Effector memory CD4-positive, alpha-beta T cell (primary cell): ENCODE data around the gene PHF11.
"Not testable (repeated sequence)": the region's sequence is repeated elsewhere in the genome, so short reads cannot be mapped to it uniquely, and the experiment has no call there.

Experiments used
- DNase-seq, 3 donors: peaks; one replicate each; pipeline ENCODE4 v3.0.0-alpha.2; 2020
- H3K27ac ChIP-seq: 2 replicates; pipeline ENCODE4 v1.7.0; 2013; ENCODE audit warnings: mild to moderate bottlenecking, low read length, moderate library complexity; ENCODE audit not compliant: insufficient read depth, poor library complexity, severe bottlenecking
- H3K27me3 ChIP-seq: replicated peaks from 2 replicates; pipeline ENCODE4 v1.7.0; 2013; ENCODE audit warnings: mild to moderate bottlenecking, low read length; ENCODE audit not compliant: insufficient read depth, control insufficient read depth, poor library complexity, severe bottlenecking
- H3K36me3 ChIP-seq: 2 replicates; pipeline ENCODE4 v1.7.0; 2013; ENCODE audit warnings: mild to moderate bottlenecking, low read length, moderate library complexity; ENCODE audit not compliant: control insufficient read depth, insufficient read depth
- H3K4me1 ChIP-seq: 2 replicates; pipeline ENCODE4 v1.7.0; 2013; ENCODE audit warnings: low read length, mild to moderate bottlenecking; ENCODE audit not compliant: control insufficient read depth, insufficient read depth, poor library complexity, severe bottlenecking
- H3K4me3 ChIP-seq: 2 replicates; pipeline ENCODE4 v1.7.0; 2013; ENCODE audit warnings: low read length, low read depth, mild to moderate bottlenecking; ENCODE audit not compliant: insufficient read depth, poor library complexity, severe bottlenecking
- H3K9me3 ChIP-seq: 2 replicates; pipeline ENCODE4 v1.7.0; 2013; ENCODE audit warnings: mild to moderate bottlenecking, low read length, moderate library complexity; ENCODE audit not compliant: control insufficient read depth

PHF11 gene

DNA sequence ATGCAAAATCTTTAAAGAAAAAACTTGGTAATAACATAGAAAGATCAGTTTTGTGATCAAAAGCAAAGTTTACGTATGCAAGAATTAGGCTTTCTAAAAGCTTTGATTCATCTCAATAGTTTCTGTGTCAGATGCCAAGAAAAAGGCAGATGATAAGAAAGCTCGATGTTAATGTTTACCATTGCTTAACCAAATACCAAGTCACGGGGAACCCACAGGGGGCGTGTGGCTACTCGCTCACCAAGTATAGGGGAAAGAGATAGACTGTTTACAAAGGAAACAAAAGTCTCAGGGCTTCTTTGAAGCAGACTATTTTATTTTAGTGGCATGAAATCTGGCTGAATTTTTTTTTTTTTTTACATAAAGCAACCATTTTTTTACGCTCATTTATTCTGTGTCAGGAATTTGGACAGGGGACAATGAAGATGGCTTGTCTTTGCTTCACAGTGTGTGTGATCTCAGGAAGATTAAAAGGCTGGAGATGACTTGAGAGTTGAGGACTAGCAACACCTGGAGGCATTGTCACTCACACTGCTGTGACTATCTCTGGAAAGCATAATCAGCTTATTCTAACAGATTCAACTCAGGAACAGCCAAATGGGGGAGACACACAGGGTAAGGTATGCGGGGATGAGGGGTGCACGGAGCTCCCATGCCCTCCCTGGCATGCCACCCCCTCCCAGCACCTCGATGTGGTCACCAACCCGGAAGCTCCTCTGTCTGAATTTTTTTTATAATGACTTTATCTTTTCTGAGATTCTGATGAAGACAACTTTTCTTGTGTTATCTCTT lies 64.7 kb downstream of the PHF11 start:
- Histone ChIP-seq H3K4me1 (no peaks in the 10 kb centered on the region), H3K27me3 (no peaks in the 10 kb centered on the region), H3K9me3 (no peaks in the 10 kb centered on the region), H3K36me3 (peaks cover 17% of the 10 kb centered on the region), H3K4me3 (no peak overlapping the region), H3K27ac (no peak overlapping the region)
- DNase-seq, result no peak

- DNase-seq, result no peak
- H3K36me3 ChIP-seq, result peaks cover 17% of the 10 kb centered on the region
- H3K4me1 ChIP-seq, result no peaks in the 10 kb centered on the region
Observed at GRCh38 chr13:49561062-49561410, 65.3 kb downstream of the PHF11 start.

DNA sequence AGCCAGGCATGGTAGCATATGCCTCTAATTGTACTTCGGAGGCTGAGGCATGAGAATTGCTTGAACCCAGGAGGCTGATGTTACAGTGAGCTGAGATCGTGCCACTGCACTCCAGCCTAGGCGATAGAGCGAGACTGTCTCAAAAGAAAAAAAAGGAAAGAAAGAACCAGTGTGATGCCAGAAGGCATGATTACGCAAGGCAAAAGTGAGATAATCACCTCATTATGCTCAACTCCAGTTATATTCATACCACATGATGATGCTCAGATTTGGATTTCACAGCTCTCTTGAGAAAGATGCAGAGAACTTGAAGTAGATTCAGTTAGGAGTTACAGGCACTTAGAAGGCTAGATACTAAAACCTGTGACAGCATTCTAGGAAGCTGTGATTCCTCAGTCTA lies 67.8 kb downstream of the PHF11 start:
- no peaks in the 10 kb centered on the region for H3K4me1 ChIP-seq
- no peak for DNase-seq
- no peaks in the 10 kb centered on the region for H3K27me3 ChIP-seq
- H3K4me3 ChIP-seq, result no peak overlapping the region
- H3K27ac ChIP-seq, result no peak overlapping the region
- H3K9me3 ChIP-seq, result no peaks in the 10 kb centered on the region
- peaks cover 18% of the 10 kb centered on the region for H3K36me3 ChIP-seq

More at GRCh38 chr13:49561062-49561410, 65.3 kb downstream of the PHF11 start:
- H3K9me3 ChIP-seq, result no peaks in the 10 kb centered on the region
- no peaks in the 10 kb centered on the region for H3K27me3 ChIP-seq
- H3K4me3 ChIP-seq, result no peak overlapping the region
- no peak overlapping the region for H3K27ac ChIP-seq

- H3K4me3 ChIP-seq, H3K4me1 ChIP-seq, H3K9me3 ChIP-seq, H3K27ac ChIP-seq, DNase-seq, H3K27me3 ChIP-seq, H3K36me3 ChIP-seq: not testable (repeated sequence)
Observed at GRCh38 chr13:49565461-49565860, 69.7 kb downstream of the PHF11 start.

GRCh38 chr13:49566461-49566860 lies 70.7 kb downstream of the PHF11 start:
- Histone ChIP-seq H3K9me3 (no peaks in the 10 kb centered on the region), H3K4me3 (no peak overlapping the region), H3K36me3 (peaks cover 6% of the 10 kb centered on the region), H3K4me1 (peaks cover 5% of the 10 kb centered on the region), H3K27ac (no peak overlapping the region), H3K27me3 (no peaks in the 10 kb centered on the region)
- DNase-seq, result no peak

GRCh38 chr13:49567491-49567890 lies 71.7 kb downstream of the PHF11 start:
- Histone ChIP-seq H3K4me3 (no peak overlapping the region), H3K9me3 (no peaks in the 10 kb centered on the region), H3K4me1 (peaks cover 5% of the 10 kb centered on the region), H3K36me3 (peaks cover 6% of the 10 kb centered on the region), H3K27ac (no peak overlapping the region), H3K27me3 (no peaks in the 10 kb centered on the region)
- no peak for DNase-seq

DNA sequence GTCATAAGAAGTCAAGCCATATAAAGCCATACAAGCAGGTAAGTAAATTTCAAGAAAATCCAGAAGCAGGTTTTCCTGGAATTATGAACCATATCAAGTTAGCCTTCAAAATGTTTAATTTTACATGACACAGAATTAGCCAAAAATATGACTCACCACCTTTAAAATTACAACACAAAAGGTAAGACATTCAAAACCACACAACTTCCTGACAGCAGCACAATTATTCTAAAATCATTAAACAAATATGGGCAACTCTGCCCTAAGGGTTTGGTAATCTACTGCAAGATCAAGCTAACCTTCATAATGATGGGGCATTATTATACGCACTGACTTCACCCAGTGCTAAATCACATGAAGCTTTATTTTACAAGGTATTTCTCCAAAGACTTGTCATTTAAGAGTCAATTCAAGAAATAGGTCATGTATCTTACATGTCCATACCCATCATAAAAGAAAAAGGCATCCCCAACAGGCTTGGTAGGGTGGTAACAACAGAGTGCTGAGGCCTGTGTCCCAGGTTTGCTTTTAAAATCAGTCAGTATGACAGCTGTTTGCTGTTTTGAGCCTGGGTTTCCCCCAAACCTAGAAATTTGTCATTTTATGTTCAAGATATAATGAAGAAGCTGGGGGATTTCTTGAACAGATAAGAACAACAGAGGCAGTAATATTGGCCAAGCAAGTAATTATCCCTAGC lies 74.4 kb downstream of the PHF11 start:
- DNase-seq, result no peak
- Histone ChIP-seq H3K27ac (peak overlapping the region; percentile 47), H3K4me3 (no peak overlapping the region), H3K9me3 (no peaks in the 10 kb centered on the region), H3K4me1 (peaks cover 5% of the 10 kb centered on the region), H3K27me3 (no peaks in the 10 kb centered on the region), H3K36me3 (peaks cover 6% of the 10 kb centered on the region)

DNA sequence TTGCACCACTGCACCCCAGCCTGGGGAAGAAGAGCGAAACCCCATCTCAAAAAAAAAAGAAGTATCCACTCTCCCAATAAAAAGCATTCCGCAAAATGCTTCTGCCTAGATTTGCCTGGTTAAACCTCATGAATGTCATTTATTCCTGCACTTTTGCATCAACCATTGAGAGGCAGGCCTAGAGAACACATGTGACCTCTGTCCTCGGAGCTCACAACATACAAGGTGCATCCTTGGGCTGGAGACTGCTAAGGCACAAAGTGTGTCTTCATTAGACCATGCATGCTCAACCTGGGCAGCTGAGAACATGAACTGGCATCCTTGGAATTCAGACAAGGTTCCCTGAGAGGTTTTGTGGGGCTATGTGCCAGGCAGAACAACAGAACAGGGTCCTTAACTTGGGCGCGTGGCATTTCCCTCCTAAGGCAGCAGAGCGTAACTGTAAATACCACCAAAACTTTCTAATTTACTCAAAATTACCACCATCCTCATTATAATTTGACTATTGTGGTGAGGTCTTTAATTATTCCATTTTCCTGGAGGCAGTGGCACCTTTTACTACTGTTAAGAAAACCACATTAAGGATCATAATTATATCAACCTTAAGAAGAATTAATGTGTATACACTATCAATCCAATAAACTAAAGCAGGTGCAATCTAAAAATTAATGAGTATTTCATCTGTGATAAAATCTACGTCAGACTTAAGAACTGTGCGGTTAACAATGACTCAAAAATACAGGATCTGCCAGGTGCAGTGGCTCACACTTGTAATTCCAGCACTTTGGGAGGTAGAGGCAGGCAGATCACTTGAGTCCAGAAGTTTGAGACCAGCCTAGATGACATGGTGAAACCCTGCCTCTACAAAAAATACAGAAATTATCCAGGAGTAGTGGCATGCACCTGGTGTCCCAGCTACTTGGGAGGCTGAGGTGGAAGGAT lies 75.8 kb downstream of the PHF11 start:
- DNase-seq, result no peak
- Histone ChIP-seq H3K36me3 (peaks cover 6% of the 10 kb centered on the region), H3K4me1 (peaks cover 5% of the 10 kb centered on the region), H3K27me3 (no peaks in the 10 kb centered on the region), H3K27ac (no peak overlapping the region), H3K9me3 (no peaks in the 10 kb centered on the region), H3K4me3 (no peak overlapping the region)
